ENCODE measurements around the gene GFOD1.

DNA sequence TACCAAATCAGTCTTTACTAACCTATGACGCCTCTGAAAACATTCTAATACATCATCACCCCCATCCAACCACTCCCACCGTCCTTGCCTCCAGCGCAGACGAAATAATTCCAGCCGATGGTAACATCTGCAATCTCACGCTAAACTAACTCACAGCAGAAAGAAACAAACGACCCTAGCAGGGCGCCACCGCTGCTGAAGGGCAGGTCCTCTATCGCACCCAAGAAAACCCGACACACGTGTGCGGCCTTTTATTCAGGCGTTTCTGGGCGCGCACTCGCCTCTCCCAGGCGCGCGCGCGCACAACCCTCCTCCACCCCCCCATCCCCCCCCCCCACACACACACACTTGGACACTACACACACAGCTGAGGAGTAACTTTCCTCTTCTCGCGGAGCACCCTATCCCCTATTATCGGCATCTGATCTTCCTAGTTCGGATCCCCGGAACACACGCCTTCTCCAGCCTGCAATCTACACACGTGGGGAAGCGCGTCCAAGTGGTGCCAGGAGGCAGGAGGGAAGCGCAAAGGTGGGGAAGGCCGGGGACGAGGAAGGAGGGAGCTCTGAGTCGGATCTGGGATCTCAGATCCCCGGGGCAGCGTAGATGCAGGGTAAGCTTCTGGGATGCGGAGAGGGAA lies 1.4 kb downstream of the GFOD1 start:
- TF ChIP-seq, protein P1, sequence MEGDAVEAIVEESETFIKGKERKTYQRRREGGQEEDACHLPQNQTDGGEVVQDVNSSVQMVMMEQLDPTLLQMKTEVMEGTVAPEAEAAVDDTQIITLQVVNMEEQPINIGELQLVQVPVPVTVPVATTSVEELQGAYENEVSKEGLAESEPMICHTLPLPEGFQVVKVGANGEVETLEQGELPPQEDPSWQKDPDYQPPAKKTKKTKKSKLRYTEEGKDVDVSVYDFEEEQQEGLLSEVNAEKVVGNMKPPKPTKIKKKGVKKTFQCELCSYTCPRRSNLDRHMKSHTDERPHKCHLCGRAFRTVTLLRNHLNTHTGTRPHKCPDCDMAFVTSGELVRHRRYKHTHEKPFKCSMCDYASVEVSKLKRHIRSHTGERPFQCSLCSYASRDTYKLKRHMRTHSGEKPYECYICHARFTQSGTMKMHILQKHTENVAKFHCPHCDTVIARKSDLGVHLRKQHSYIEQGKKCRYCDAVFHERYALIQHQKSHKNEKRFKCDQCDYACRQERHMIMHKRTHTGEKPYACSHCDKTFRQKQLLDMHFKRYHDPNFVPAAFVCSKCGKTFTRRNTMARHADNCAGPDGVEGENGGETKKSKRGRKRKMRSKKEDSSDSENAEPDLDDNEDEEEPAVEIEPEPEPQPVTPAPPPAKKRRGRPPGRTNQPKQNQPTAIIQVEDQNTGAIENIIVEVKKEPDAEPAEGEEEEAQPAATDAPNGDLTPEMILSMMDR (IDR thresholded peaks at IDR 0.05), result no peak
- TF ChIP-seq POLR2A (IDR thresholded peaks at IDR 0.05), result peak in 1 of 4 donors; percentile 37

All from esophagus squamous epithelium (tissue), 4 donors.